Hematopoietic multipotent progenitor cell treated with erythropoietin and hydrocortisone succinate and interleukin-3 and kit ligand, for 6 days (in vitro differentiated cells): ENCODE data around the gene ADAMTSL3.
"Not testable (repeated sequence)": the region's sequence is repeated elsewhere in the genome, so short reads cannot be mapped to it uniquely, and the experiment has no call there.

ENCODE experiments used
- DNase-seq: peaks from one replicate; pipeline ENCODE4 v3.0.0-alpha.2; 2015

The ADAMTSL3 gene

DNA sequence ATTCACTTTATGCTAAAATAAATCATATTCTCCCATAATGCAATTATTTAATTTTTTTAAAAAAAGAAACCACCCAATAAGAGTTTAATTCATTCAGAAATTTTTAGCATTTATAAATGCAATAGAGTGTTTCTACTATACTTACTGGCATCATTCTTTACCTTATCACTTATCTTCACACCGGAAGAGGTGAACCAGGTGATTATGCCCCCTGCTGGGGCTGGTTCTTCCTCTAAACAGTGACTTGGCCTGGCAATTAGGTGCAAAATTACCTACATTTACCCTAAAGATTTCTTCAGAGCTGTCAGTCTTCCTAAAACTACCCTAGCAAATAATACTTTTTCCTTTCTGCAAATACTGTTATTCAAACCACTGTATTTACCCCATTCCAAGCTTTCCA is 397.2 kb downstream of the ADAMTSL3 start:
- DNase-seq: not testable (repeated sequence)

DNA sequence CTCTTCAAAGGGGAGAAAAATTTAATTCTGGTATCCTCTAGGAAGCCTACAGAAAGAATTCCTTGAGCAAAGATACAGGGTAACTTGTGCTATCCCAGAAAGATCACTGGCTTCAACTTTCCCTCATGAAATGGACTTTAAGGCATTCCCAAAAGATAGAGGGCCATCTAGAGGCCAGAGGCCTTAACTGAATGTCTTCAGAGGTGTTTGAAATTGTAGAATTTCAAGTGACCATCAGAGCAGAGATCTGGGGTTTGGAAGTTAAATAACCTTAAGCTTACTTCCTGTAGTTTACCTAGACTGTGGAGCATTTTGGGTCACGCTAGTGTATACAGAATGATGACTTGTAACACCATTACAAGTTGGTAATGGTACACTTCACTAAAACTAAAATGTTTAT is 400.6 kb downstream of the ADAMTSL3 start:
- not testable (repeated sequence) for DNase-seq

DNA sequence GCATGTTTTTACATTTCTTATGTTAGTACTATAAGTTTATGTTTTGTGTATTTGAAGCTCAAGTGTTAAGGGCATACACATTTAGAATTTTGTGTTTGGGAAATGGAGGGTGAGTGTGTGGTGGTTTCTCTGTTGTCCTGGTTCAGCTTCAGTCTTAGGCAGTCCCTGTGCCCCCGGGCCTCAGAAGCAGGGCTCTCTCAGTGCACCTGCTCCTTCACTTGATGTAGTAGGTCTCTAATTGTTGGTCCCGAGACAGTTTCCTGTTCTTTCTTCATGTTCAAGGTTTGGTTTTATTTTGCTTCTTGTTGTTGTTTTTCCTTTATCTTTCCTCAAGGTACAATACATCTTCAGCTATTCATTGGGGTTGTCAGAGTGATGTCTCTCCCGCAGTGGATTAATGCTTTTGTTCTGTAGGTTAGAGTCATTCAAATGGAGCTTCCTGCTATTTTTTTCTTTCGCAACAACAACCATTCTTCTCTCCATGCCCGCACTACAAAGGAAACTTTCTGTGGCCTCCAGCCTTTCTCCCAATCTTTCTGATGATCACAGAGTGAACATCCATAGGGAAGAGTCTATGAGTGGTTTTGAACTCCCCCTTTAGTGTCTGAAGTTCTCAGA is 403.9 kb downstream of the ADAMTSL3 start:
- no peak for DNase-seq

DNA sequence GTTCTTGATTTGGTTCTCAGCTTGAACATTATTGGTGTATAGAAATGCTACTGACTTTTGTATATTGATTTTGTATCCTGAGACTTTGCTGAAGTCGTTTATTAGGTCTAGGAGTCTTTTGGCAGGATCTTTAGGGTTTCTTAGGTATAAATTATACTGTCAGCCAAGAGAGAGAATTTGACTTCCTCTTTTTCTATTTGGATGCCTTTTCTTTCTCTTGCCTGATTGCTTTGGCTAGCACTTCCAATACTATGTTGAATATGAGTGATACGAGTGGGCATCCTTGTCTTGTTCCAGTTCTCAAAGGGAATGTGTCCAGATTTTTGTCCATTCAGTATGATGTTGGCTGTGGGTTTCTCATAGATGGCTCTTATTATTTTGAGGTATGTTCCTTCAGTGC is 409.8 kb downstream of the ADAMTSL3 start:
- DNase-seq: not testable (repeated sequence)

DNA sequence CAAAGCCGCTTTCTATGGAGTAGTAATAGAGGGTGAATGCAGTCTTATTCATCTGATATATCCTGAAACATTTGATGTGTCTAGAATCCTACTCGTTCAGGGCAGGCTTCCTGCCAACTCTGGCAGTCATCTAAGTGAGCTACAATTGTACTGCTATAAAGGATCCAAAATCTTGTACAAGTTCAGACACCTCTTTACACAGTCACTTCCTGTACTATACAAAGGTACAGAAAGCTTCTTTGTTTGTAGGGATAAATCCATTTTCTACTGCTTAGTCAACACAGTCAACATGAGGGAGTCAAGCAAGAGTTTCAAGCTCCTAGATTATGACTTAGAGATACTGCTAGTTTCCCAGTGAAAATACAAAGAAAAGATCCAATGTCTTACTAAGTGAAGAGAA is 414.8 kb downstream of the ADAMTSL3 start:
- DNase-seq: not testable (repeated sequence)

DNA sequence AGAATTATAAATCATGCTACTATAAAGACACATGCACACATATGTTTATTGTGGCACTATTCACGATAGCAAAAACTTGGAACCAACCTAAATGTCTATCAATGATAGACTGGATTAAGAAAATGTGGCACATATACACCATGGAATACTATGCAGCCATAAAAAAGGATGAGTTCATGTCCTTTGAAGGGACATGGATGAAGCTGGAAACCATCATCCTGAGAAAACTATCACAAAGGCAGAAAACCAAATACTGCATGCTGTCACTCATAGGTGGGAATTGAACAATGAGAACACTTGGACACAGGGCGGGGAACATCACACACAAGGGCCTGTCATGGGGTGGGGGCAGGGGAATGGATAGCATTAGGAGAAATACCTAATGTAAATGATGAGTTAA is 424.1 kb downstream of the ADAMTSL3 start:
- not testable (repeated sequence) for DNase-seq

DNA sequence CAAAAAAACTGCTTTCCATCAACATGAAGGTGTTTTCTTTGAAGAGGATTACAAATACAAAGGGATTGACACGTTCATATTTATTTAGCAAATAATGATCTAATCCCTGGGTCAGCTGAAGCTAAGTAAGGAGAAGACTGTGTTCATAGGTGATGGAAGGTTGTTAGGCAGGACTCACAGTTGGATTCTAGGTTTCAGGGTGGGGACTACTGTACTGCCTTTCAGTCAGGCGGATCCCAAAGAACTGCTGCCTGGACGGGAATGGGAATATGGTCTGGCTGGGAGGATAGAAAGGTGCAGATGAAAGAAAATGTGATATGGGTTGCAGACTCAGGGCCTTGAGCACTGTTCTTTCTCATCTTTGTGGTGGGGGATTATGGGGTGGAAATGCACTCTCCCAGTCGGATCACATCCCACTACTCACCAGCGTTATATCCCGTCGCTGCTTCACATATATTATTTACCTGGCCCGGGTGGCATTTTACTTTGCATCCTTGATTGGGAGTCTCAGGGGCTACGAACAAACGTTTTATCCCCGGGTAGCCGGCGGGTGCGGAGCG is 425.5 kb downstream of the ADAMTSL3 start:
- DNase-seq: not testable (repeated sequence)

DNA sequence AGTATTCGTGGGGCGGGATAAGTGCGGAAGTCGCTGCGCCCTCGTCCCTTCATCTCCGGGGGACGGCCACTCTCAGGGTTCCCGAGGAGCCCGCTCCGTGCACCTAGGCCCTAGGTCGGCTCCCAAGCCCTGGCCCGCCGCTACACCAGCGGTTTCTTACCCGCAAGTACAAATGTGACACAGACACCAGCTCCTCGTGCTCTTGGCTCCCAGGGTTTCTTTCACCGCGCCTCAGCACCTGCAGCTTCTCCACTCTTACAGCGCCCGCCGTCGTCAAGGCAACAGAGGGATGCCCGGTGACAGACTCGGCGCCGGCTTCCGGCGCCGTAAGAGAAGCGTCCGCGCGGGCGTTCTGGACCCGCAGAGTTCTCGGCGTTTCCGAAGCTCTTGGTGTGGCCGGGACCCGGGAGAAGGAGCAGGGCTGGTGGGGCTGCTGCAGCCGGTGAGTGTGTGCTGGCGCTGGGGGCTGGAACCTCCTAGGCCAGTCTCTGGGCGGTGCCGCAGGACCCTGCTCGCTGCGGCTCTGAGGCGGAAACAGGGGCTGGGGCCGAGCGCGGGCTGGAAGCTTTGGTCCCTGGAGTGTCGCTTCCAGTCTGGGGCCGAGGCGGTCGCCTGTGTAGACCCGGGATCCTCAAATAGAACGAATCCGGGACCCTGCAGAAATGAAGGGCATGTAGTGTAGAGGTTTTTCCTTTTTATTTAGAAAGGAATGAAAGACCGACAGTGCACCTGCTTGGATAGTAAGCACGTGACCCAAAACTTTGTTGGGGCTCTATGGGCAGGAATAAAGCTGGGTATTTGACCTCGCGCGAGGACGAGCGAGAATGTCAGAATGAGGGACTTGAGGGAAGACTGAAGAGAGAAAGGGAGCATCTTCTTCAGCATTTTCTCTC is 426.2 kb downstream of the ADAMTSL3 start:
- DNase-seq: peak; percentile 22

DNA sequence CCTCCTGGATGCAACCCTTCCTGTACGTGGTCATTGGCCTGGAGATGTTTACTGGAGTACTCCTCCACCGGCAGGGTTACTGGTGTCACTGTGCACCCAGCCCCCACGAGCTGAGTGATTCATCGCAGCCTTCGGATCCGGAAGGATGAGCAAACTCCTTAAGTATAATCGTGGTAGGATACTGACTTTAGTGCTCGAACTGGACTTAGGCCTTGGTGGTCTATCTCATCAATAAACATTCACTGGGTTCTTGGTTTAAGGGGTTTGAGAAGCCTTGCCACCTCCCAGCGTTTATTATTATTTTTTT is 426.8 kb downstream of the ADAMTSL3 start:
- not testable (repeated sequence) for DNase-seq

DNA sequence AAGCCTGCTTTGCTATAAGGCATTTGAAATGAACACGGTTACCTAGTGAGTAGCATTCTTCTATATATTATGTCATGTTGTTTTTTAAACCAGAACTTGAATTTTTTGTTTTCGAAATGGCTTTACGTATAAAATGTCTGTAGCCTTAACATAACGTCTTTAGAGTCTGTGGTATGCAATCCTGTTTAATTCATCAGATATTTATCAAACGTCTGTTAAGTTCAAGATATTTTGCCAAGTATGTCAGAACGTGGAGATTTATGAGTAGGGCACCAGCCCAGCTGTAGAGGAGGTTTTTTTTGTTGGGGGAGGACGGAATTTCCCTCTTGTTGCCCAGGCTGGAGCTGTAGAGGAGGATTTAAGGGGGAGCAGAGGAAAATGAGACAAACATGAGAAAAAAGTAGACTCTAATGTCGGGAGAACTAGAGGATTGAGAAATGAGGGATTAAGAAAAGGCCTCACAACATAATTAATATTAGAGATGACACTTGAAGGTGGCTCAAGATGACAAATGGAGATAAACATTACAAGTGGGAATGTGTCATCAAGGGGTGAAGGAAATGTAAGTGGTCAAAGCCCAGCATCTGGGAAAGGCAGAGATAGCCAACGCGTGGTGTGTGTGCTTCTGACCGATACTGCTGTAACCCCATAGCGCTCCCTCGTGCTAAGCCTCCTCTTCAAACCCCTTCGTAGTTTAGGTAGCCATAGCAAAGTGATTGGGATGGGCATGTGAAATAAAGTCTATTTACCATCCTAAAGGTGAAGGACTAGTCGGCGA is 427.7 kb downstream of the ADAMTSL3 start:
- no peak for DNase-seq

DNA sequence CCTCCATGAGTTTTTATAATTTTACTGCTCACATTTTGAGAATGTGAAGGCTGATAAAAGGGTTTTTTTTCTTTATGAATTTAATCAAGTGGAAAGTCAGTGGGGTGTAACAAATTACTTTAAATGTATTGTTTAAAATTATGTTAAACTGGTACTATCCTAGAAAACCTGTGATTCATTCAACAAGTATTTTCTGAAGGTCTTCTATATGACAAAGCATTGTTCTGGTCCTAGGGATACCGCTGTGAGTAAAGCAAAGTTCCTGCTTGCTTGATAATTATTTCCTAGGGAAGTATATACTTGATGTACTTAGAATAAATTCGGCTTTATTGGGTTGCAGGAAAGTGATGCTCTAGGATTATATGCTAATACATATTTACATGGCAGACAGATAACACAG is 428.8 kb downstream of the ADAMTSL3 start:
- no peak for DNase-seq

DNA sequence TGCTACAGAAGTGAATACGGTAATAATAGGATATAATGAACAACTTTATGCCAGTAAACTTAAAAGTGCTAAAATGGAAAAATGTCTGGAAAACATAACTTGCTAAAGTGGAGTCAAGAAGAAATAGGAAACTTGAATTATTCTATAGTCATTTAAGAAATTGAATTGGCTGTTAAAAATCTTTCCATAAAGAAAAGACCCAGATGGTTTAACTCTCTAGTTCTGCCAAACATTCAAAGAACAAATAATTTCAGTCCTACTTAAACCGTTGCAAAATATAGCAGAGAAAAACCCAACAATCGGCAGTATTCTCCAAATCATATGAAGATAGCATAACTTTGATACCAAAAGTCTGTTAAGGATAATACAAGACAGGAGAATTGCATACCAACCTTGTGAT is 432.1 kb downstream of the ADAMTSL3 start:
- not testable (repeated sequence) for DNase-seq
